GM18868 (cell line): Measurements from ENCODE around the gene CALN1.

ENCODE experiments used
- ATAC-seq: cut with Tn5 transposase; IDR thresholded peaks from one replicate; pipeline ENCODE4 v1.9.1; 2021; ENCODE audit warnings: mild to moderate bottlenecking, moderate library complexity; ENCODE audit not compliant: unreplicated experiment

CALN1 gene

GRCh38 chr7:72326811-72327210, 85.3 kb downstream of the CALN1 start:
- no peak for ATAC-seq

GRCh38 chr7:72326365-72326764, 85.8 kb downstream of the CALN1 start:
- no peak for ATAC-seq

- ATAC-seq, result no peak
Measured at GRCh38 chr7:72325561-72325960, 86.6 kb downstream of the CALN1 start.

GRCh38 chr7:72321637-72322036, 90.5 kb downstream of the CALN1 start:
- no peak for ATAC-seq

GRCh38 chr7:72321081-72321480, 91.1 kb downstream of the CALN1 start:
- no peak for ATAC-seq

- no peak for ATAC-seq
Measured at GRCh38 chr7:72317341-72317740, 94.8 kb downstream of the CALN1 start.

GRCh38 chr7:72316148-72316547, 96.0 kb downstream of the CALN1 start:
- no peak for ATAC-seq

GRCh38 chr7:72313906-72314305, 98.2 kb downstream of the CALN1 start:
- no peak for ATAC-seq

GRCh38 chr7:72310301-72310700, 101.8 kb downstream of the CALN1 start:
- ATAC-seq, result no peak

GRCh38 chr7:72309476-72309875, 102.7 kb downstream of the CALN1 start:
- no peak for ATAC-seq

- no peak for ATAC-seq
Measured at GRCh38 chr7:72308986-72309385, 103.2 kb downstream of the CALN1 start.

GRCh38 chr7:72307566-72307965, 104.6 kb downstream of the CALN1 start:
- no peak for ATAC-seq

GRCh38 chr7:72298912-72299311, 113.2 kb downstream of the CALN1 start:
- no peak for ATAC-seq

- ATAC-seq, result no peak
Measured at GRCh38 chr7:72298091-72298490, 114.0 kb downstream of the CALN1 start.

GRCh38 chr7:72297636-72298035, 114.5 kb downstream of the CALN1 start:
- ATAC-seq, result no peak

- ATAC-seq, result no peak
Measured at GRCh38 chr7:72292794-72293193, 119.3 kb downstream of the CALN1 start.

GRCh38 chr7:72292118-72292517, 120.0 kb downstream of the CALN1 start:
- ATAC-seq, result no peak

- ATAC-seq, result no peak
Measured at GRCh38 chr7:72286519-72286918, 125.6 kb downstream of the CALN1 start.

GRCh38 chr7:72283309-72283708, 128.8 kb downstream of the CALN1 start:
- no peak for ATAC-seq

- no peak for ATAC-seq
Measured at GRCh38 chr7:72281308-72281707, 130.8 kb downstream of the CALN1 start.

GRCh38 chr7:72279203-72279602, 132.9 kb downstream of the CALN1 start:
- ATAC-seq, result no peak

- ATAC-seq, result no peak
Measured at GRCh38 chr7:72278550-72278949, 133.6 kb downstream of the CALN1 start.

- no peak for ATAC-seq
Measured at GRCh38 chr7:72275382-72276070, 136.6 kb downstream of the CALN1 start.
